ENCODE measurements around the gene GLRX.

Gene GLRX

DNA sequence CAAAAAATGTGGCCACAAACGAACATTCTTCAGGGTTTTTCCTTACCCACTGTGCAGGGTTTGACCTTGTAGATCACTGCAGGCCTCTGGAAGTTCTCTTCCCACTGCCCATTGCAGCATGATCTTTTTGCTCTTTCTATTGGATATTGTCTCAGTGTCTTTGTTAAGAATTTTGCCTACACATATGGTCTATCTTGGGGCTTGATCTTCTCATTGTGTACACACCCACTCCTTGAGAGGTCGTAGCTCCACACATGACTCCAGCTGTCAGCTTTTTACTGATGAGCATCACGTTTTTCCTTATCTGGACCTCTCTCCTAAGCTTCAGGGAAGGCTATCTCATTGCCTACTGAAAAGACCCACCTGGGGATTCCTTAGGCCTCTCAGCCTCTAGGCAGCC is 3.0 kb upstream of the GLRX start:
- TF ChIP-seq, protein P1, sequence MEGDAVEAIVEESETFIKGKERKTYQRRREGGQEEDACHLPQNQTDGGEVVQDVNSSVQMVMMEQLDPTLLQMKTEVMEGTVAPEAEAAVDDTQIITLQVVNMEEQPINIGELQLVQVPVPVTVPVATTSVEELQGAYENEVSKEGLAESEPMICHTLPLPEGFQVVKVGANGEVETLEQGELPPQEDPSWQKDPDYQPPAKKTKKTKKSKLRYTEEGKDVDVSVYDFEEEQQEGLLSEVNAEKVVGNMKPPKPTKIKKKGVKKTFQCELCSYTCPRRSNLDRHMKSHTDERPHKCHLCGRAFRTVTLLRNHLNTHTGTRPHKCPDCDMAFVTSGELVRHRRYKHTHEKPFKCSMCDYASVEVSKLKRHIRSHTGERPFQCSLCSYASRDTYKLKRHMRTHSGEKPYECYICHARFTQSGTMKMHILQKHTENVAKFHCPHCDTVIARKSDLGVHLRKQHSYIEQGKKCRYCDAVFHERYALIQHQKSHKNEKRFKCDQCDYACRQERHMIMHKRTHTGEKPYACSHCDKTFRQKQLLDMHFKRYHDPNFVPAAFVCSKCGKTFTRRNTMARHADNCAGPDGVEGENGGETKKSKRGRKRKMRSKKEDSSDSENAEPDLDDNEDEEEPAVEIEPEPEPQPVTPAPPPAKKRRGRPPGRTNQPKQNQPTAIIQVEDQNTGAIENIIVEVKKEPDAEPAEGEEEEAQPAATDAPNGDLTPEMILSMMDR (conservative IDR thresholded peaks at IDR 0.05; ENCODE audit: low read length), result no peak
- no peak overlapping the region for H3K4me3 ChIP-seq (ENCODE audit: low read length)
- no peak for DNase-seq (ENCODE audit: low read depth)

- no peak for DNase-seq (ENCODE audit: low read depth)
- TF ChIP-seq, protein P1 (conservative IDR thresholded peaks at IDR 0.05; ENCODE audit: low read length), result no peak
- no peak overlapping the region for H3K4me3 ChIP-seq (ENCODE audit: low read length)
Observed at GRCh38 chr5:95824747-95825146, 2.2 kb upstream of the GLRX start.

DNA sequence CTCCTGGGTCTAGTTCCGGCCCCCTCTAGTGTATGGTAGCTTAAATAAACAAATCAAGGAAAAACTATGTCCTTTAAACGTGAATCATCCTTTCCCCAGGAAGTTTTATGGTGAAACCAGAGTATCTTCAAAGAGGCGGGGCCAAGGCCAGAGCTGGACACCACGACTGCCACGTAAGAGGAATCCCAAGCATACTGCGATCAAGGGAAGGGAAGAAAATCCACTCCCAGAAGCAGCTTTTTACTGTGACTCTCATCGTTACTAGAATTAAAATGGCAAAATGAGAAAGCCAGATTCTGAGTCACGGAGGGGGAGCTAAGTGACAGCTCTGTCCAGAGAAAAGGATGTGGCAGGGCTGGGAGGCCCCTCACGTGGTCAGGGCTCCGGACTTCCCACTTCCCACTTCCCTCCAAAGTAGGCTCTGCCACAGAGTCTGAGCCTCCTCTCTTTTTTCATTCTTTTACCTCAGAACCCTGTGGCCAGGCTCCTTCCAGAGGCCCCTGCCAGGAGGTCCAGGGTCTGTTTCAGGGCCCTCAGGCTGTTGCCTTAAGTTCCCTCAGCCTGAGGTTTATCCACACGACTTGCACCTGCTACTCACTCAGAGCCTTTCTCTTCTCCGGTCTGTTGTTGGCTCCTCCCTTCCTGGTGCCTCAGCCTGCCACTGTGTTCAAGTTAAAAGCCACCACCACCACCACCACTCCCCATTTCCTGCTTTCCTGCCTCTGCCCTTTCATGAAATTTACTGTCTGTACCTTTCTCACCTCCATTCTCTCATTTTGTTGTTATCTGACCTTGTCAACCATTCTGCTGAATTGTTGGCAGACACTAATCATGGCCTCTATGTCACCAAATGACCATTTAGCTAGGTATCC is 1.4 kb upstream of the GLRX start:
- H3K4me3 ChIP-seq (ENCODE audit: low read length), result peak overlapping the region; percentile 95
- TF ChIP-seq, protein P1 (conservative IDR thresholded peaks at IDR 0.05; ENCODE audit: low read length), result peak; percentile 29
- DNase-seq (ENCODE audit: low read depth), result peak; percentile 95

- no peak for DNase-seq (ENCODE audit: low read depth)
- TF ChIP-seq, protein P1 (conservative IDR thresholded peaks at IDR 0.05; ENCODE audit: low read length), result no peak
- peak overlapping the region; percentile 95 for H3K4me3 ChIP-seq (ENCODE audit: low read length)
Observed at GRCh38 chr5:95823218-95823737, 752 bp upstream of the GLRX start.

DNA sequence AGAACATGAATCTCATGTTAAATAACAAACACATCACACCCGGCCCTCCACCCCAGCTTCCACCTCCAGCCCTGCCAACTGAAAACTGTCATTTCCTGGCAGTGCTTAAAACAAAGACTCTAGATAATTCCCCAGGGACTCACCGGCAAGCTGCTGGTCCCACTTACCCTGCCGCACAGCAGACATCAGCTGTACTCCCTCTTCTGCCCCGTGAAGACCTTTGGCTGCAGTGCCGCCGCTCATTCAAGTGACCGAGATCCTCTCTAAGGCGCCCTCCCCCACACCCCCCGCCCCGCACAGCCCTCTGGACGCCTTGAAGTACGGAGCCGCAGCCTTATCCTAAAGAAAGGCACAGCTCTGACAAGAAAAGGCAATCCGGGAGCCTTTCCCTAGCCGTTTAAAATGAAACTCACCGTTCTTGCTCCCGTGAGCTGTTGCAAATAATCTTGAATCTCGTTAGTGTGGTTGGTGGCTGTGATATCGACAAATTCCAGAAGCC is 434 bp downstream of the GLRX start:
- H3K4me3 ChIP-seq (ENCODE audit: low read length), result peak overlapping the region; percentile 95
- TF ChIP-seq, protein P1 (conservative IDR thresholded peaks at IDR 0.05; ENCODE audit: low read length), result no peak

DNA sequence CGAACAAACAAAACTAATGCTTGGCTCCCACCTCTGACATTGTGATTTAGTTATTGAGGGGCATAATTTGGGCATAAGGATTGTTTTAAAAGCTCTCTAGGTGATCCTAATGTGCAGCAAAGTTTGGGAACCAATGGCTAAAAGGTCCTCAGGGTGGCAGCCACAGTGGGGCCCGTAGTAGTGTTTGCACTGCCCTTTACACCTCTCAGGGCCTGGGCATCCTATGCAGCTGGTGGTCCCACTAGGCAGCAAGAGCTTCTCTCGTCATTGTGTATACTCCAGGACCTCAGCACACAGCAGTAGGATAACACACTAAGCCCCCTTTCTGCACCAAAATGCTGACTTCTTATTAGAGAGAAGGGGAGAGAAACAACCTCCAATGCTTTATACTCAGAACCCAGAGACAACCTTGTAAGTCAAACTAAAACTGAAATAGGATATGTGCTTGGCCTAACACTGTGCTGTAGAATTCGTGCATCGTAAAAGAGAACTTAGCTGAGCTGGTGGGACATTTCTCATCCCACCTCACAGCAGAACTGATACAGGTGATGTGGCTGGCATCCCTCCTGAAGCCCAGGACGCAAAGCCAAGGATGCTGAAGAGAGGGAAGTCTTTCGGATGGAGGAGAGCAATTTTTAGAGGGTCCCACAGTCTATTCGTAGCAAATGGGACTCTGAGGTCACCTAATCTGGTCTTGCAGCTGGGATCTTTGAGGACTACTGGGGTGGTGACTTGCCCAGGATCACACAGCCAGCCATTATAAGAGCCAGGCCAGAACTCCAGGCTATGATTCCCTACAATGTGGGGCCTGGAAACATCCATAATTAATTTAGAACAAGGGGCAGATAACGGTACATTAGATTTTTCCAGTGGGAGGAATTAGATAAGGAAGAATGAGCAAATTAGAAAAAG is 1.2 kb downstream of the GLRX start:
- TF ChIP-seq, protein P1 (conservative IDR thresholded peaks at IDR 0.05; ENCODE audit: low read length), result no peak
- no peak for DNase-seq (ENCODE audit: low read depth)
- peak overlapping the region; percentile 95 for H3K4me3 ChIP-seq (ENCODE audit: low read length)

More for the DNA sequence above, 434 bp downstream of the GLRX start:
- peak; percentile 61 for DNase-seq (ENCODE audit: low read depth)
